ENCODE measurements around the gene ERV3-1.

- TF ChIP-seq EZH2 (IDR thresholded peaks at IDR 0.05), result no peak
- TF ChIP-seq POLR2AphosphoS5 (IDR thresholded peaks at IDR 0.05; ENCODE audit: borderline replicate concordance, low read depth, low read length), result no peak
- TF ChIP-seq FOXP2 (optimal IDR thresholded peaks at IDR 0.05; ENCODE audit: control extremely low read depth, extremely low read length, insufficient read depth), result no peak
These were observed 7.1 kb downstream of the ERV3-1 start for GRCh38 chr7:64999165-65000004.
